GM21786 (cell line): ENCODE data around the gene VPS41.

Experiments
- ATAC-seq: cut with Tn5 transposase; IDR thresholded peaks from one replicate; pipeline ENCODE4 v1.9.1; 2021; ENCODE audit not compliant: unreplicated experiment

VPS41 gene

GRCh38 chr7:38740041-38740440 is 168.9 kb downstream of the VPS41 start:
- ATAC-seq = no peak

GRCh38 chr7:38736138-38736537 is 172.9 kb downstream of the VPS41 start:
- no peak for ATAC-seq

GRCh38 chr7:38731215-38731614 is 177.8 kb downstream of the VPS41 start:
- ATAC-seq = no peak

- ATAC-seq = no peak
Observed at GRCh38 chr7:38728145-38728544, 180.8 kb downstream of the VPS41 start.

- ATAC-seq = no peak
Observed at GRCh38 chr7:38727184-38727940, 181.6 kb downstream of the VPS41 start.

GRCh38 chr7:38723327-38723726 is 185.7 kb downstream of the VPS41 start:
- ATAC-seq = no peak

GRCh38 chr7:38716397-38716796 is 192.6 kb downstream of the VPS41 start:
- ATAC-seq = no peak

- no peak for ATAC-seq
Observed at GRCh38 chr7:38709123-38709522, 199.9 kb downstream of the VPS41 start.

- no peak for ATAC-seq
Observed at GRCh38 chr7:38704751-38705150, 204.2 kb downstream of the VPS41 start.

- no peak for ATAC-seq
Observed at GRCh38 chr7:38704041-38704547, 204.9 kb downstream of the VPS41 start.

- ATAC-seq = no peak
Observed at GRCh38 chr7:38703093-38703492, 205.9 kb downstream of the VPS41 start.

- no peak for ATAC-seq
Observed at GRCh38 chr7:38702002-38702535, 206.9 kb downstream of the VPS41 start.

GRCh38 chr7:38700116-38700515 is 208.9 kb downstream of the VPS41 start:
- no peak for ATAC-seq

GRCh38 chr7:38699471-38699870 is 209.5 kb downstream of the VPS41 start:
- ATAC-seq = no peak

GRCh38 chr7:38694326-38694725 is 214.7 kb downstream of the VPS41 start:
- ATAC-seq = no peak

- no peak for ATAC-seq
Observed at GRCh38 chr7:38686888-38687287, 222.1 kb downstream of the VPS41 start.

- ATAC-seq = no peak
Observed at GRCh38 chr7:38685851-38686250, 223.1 kb downstream of the VPS41 start.

GRCh38 chr7:38682606-38683005 is 226.4 kb downstream of the VPS41 start:
- no peak for ATAC-seq

GRCh38 chr7:38681882-38682281 is 227.1 kb downstream of the VPS41 start:
- ATAC-seq = no peak

GRCh38 chr7:38679419-38679818 is 229.6 kb downstream of the VPS41 start:
- no peak for ATAC-seq

GRCh38 chr7:38678698-38679054 is 230.3 kb downstream of the VPS41 start:
- ATAC-seq = no peak

- ATAC-seq = no peak
Observed at GRCh38 chr7:38677981-38678697, 230.9 kb downstream of the VPS41 start.
